ENCODE measurements around the gene ISL2. TPM values are rescaled to one million over a fixed set of nuclear protein-coding genes. Genes with fewer than 3 reads are reported as not detected.

Gene ISL2
- total and polyA plus RNA-seq, 9 of the 15 experiments (the other 6 are each of a cell fraction or from before 2014, with no cell fraction given): 0.15 to 23.7 (median 4.0) TPM

GRCh38 chr15:76311100-76311953, 25.2 kb upstream of the ISL2 start, which contains the start of gene ETFA (continued):
- TF ChIP-seq ZNF280B (CRISPR knock-in tag; IDR thresholded peaks at IDR 0.05) (no peak), RUNX1 (IDR thresholded peaks at IDR 0.05; ENCODE audit: low read depth) (no peak), SP1 (CRISPR knock-in tag; IDR thresholded peaks at IDR 0.05) (0 out of 2 replicates have a peak, but pooled peaks have one; percentile 36), TFE3 (CRISPR knock-in tag; IDR thresholded peaks at IDR 0.05) (no peak), AFF1 (IDR thresholded peaks at IDR 0.05; ENCODE audit: low read depth in 1 of 2, partially characterized antibody in 2 of 2) (no peak), ZBTB5 (IDR thresholded peaks at IDR 0.05) (no peak), LCOR (CRISPR knock-in tag; IDR thresholded peaks at IDR 0.05) (peak; percentile 92), DMBX1 (CRISPR knock-in tag; IDR thresholded peaks at IDR 0.05; ENCODE audit: borderline replicate concordance) (0 out of 2 replicates have a peak, but pooled peaks have one; percentile 11), ETV5 (CRISPR knock-in tag; IDR thresholded peaks at IDR 0.05; ENCODE audit: low read depth) (peak; percentile 75), ZNF217 (CRISPR knock-in tag; IDR thresholded peaks at IDR 0.05) (no peak), JUND (IDR thresholded peaks at IDR 0.05; ENCODE audit: borderline replicate concordance, low read depth, low read length) (peak; percentile 70), JUND (tag; IDR thresholded peaks at IDR 0.05; ENCODE audit: borderline replicate concordance, low read depth, low read length) (no peak), MLX (CRISPR knock-in tag; conservative IDR thresholded peaks at IDR 0.05) (no peak), KAT2B (IDR thresholded peaks at IDR 0.05; ENCODE audit: low read depth, low read length) (no peak), ZNF551 (CRISPR knock-in tag; IDR thresholded peaks at IDR 0.05) (no peak), NCOA1 (IDR thresholded peaks at IDR 0.05; ENCODE audit: low read depth) (peak; percentile 51; the same call in 1 of the 2 replicates), SPI1 (IDR thresholded peaks at IDR 0.05; ENCODE audit: borderline replicate concordance, low read depth, low read length) (peak; percentile 51; the same call in 1 of the 2 replicates)
